T47D (cell line): Measurements from ENCODE around the gene TMEM129.
A peak's percentile ranks its signal among the peaks of the same experiment; 100 is the strongest.

Source experiments
- DNase-seq, 2 experiments: peaks; one replicate each; pipeline versions ENCODE4 v3.0.0 to v3.0.0-alpha.2; 2011 to 2012; ENCODE audit warnings: low read depth in 1 of 2, low spot score in 1 of 2
- JUND ChIP-seq: IDR thresholded peaks from 2 replicates; pipeline ENCODE4 v1.6.1; 2012; ENCODE audit warnings: low read depth
- in situ Hi-C: cut with HindIII; loops from 2 replicates; pipeline ENCODE4 v1.10.0; 2016; ENCODE audit warnings: low sequenced_read_pairs, low pct_unique_long_range_greater_than_20kb

TMEM129 gene, protein sequence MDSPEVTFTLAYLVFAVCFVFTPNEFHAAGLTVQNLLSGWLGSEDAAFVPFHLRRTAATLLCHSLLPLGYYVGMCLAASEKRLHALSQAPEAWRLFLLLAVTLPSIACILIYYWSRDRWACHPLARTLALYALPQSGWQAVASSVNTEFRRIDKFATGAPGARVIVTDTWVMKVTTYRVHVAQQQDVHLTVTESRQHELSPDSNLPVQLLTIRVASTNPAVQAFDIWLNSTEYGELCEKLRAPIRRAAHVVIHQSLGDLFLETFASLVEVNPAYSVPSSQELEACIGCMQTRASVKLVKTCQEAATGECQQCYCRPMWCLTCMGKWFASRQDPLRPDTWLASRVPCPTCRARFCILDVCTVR

DNA sequence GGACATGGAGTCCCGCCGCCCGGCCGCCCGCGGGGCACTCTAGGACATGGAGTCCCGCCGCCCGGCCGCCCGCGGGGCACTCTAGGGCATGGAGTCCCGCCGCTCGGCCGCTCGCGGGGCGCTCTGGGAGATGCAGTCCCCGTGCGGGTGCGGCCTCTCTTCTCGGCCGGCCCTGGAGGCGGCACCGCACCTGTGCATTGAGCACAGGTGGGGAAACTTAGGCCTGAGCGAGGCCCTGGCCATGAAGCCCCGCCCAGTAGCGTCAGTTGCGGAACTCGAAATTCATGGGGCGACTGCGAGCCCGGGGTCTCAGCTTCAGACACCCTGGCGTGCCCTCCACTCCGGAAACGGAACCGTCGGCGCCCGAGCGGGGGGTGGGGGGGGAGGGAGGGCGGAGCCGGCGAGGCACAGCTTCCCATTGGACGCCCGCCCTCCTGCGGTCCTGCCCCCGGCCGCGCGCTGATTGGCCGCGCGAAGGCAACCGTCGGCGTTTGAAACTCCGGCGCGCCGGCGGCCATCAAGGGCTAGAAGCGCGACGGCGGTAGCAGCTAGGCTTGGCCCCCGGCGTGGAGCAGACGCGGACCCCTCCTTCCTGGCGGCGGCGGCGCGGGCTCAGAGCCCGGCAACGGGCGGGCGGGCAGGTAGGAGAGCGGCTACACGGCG is at the start of gene TMEM129, which contains the start of gene TACC3:
TMEM129 (minus strand) TSS at position 321 of the 663 bp plus-strand sequence. CDS start 486 bp downstream, outside the sequence.
TACC3 (plus strand) TSS at position 519 of the 663 bp plus-strand sequence. CDS start 1,901 bp downstream, outside the sequence.
- in situ Hi-C loops: no loop called here
- DNase-seq: peak; percentile 97 to 99
- no peak for TF ChIP-seq JUND

DNA sequence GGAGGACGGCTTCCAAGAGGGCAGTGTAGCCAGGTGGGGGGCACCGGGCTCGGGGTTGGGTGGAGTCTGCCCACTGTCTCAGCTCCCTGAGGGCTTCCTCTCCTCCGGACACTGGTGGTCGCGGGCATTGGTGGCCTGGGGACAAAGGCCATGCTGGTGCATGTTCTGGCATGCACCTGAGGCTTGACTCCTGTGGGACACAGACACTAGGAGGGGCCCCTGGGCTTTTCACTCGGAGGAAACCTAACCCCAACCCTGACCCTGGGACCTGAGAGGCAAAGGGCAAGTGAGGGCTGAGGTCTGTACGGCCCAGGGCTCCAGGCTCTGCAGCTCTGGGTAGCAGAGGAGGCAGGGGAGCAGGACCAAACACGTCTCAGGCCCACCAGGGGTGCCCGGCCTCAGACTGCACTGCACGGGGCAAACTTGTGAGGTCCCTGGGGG is 49.7 kb upstream of the TMEM129 start:
- TF ChIP-seq JUND: no peak
- no peak for DNase-seq
- in situ Hi-C loops: no loop called here

DNA sequence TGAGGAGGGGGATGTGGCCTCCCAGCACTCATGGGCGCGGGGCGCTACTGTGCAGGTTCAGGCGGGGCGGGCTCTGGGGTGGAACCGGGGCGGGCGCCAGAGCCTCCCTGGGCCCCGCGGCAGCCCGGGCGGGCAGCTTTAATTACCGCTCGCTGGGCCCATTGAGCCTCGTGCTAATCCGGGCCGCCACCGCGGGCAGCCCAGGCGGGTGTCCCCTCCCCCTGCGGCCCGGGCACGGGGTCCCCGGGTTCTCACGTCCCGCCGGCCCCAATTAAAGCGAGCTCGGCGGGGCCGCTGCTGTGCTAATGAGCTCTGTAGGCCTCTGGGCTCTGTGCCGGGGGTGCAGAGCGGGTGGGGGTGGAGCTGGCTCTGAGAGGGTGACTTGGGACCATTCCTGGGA is 49.1 kb upstream of the TMEM129 start:
- no peak for DNase-seq
- in situ Hi-C loops: no loop called here
- no peak for TF ChIP-seq JUND

DNA sequence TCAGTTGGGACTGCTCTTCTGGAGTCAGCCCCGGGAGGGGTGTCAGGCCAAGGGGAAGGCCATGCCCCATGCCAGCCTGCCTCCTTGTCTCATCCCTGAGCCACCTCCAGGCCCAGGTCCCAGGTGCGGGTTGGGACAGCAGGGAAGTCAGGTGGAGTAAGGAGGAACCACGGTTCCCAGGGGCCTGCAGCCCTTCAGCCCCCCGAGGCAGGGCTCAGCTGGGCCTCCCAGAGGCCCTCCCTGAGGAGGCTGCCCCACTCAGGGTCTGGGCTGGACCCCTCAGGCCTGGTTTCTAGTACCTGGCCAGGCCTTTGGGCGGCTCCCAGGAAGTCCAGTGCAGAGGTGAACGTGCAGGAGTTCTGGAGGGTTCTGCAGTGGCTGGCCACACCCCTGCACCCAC is 48.6 kb upstream of the TMEM129 start:
- DNase-seq: no peak
- TF ChIP-seq JUND: no peak
- in situ Hi-C loops: no loop called here

DNA sequence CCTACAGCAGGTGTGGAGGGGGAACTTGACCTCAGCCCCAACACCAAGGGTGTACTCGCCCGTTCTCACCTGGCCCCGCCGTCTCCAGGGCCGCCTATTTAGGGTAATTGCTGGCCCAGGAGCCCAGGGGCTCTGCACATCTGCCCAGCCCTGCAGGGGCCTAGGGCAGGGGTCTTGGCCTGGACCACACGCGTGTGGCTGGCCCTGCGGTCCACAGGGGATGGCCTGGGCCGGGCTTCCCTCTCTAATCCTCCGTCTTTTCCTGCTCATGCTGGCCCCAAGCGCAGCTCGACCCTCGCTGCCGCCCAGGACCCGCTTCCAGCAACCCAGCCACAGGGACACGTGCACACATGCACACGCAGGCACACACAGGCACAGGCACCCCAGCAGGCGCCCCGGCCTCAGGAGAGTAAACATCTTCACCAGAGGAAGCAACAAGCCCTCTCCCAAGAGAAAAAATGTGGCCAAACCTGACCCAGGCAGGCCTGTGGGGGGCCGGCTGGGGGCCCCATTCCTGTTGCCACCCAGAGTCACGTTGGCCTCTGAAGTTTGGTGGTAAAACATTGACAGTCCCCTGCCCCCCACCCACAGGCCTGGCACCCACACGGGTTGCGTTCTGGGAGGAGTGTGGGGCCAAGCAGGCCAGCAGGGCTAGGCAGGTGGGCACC is 47.4 kb upstream of the TMEM129 start:
- TF ChIP-seq JUND: no peak
- peak; percentile 77 to 78 for DNase-seq
- in situ Hi-C loops: no loop called here

DNA sequence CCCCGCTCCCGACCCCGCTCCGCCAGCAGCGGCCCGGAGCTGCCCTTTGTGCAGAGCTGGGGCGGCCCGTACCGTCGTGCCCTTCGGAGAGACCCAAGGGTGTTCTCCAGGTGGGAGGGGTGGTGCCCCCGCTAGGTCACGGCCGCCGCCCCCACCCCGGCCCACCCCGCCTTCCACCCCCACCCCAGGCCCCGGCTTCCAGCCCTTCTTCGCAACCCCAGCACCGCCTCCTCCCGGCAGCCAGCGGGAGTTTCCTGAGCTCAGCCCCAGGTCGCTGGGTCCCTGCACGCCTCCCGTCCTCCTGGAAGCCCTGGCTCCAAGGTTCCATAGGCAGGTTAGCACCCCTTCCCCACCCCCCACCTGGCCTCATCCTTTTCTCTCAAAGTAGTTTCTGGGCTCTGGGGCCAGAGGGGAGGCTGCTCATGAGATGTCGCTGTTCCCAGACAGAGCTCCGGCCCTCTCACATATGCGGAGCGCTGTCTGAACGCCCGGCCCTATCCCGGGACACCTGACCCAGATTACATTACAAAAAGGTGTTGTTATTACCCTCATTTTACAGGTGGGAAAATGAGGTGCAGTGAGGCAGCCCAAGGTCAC is 46.7 kb upstream of the TMEM129 start:
- DNase-seq: peak; percentile 61 to 81
- in situ Hi-C loops: no loop called here

DNA sequence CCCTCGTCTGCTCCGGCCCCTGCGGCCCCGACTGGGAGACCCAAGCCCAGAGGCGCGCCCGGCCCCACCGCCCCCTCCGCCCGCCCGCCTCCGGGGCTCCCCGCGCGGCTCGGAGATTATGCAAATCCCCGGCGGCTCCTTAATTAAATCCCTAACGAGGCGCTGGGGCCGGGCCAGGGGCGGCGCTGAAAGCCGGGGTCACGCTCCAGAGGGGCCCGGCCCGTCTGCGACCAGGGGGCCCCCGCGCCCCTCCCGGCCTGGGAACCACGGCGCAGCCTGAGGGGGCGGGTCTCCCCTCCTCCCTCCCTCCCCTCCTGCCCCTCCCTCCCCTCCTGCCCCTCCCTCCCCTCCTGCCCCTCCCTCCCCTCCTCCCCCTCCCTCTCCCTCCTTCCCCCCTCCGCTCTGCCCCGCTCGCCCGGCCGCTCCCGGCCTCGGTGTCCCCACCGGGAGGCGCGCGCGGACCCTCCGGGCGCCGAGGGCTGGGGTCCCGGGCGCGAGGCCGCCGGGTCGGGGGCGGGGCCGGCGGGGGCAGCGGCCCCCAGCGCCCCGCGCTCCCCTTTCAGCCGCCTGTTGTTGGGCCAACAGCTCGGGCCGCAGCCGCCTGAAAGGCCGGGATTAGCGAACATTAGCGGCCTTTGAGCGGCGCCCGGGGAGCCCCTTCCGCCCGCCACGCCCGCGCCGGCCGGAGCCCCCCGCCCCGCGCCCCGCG is 46.1 kb upstream of the TMEM129 start:
- no peak for DNase-seq
- in situ Hi-C loops: no loop called here
- TF ChIP-seq JUND: no peak

More for the DNA sequence above, 46.7 kb upstream of the TMEM129 start:
- no peak for TF ChIP-seq JUND

DNA sequence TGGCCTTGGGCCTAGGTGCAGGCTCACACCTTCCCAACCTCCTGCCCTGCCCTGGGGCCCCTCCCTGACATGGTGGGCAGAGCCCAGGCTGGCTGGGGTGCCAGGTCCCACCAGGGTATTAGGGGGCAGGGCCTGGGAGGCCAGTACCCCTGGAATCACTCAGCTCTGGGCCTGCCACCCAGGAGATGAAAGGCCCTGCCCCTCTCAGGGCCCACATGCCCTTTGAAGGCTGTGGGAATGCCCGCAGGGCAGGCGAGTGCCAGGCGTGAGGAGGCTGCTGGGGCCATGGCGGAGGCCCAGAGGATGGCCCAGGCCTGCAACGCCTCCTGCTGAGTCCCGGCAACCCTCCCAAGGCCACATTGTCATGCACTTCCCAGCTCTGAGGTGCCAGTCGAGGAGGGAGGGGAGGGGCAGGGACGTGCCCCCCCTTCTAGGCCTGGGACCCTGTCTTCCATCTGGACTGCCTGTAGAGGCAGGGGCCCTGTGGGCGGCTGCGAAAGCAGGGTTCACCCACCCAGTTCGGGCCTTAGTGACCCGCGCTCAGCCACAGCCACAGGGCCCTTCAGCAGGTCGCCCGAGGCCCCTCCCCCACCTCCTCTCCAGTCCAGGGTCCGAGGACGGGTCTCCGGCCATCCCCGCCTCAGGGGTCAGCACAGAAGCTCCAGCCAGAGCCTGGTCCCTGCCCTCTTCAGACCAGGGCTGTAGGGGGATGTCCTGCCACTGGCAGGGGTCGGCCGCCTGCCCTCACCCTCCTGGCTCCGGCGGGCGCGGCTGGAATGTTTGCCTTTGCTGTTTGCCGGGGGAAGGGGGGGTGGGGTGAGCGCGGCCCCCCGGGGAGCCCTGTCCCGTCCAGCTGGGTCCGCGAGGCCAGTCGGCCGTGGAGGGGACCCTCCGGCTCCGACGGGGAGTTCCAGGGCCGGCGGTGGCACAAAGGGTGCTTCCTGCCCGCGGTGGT is 45.3 kb upstream of the TMEM129 start:
- in situ Hi-C loops: no loop called here
- peak in 1 of 2 experiments; percentile 46 for DNase-seq
- TF ChIP-seq JUND: no peak

DNA sequence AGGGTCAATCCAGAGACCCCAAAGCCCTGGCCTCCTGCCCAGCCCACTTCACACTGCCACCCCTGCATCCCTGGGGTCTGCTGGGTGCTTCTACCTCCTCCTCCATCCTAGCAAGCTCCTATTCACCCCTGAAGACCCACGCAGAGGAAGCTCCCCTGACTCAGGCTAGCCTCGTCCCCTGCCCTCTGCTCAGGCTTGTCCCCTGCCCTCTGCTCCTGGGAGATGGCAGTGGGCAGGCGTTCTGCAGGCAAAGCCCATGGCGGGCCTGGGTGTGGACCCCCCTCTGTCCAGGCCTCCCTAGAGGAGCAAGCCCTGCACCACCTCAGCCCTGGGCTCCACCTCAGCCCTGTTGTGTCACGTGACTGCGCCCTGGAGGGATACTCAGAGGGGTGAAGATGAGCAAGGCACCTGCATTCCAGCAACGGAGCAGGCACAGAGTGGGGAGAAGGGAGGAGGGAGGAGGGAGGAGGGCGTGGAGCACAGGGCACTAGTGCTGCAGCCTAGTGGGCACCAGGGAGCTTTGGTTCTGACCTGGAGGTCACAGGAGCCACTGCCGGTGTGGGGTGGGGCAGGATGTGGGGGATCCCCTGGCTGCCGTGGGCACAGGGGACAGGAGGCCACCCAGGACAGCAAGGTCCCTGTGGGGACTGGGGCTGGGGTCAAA is 44.4 kb upstream of the TMEM129 start:
- in situ Hi-C loops: no loop called here
- no peak for TF ChIP-seq JUND
- DNase-seq: no peak

DNA sequence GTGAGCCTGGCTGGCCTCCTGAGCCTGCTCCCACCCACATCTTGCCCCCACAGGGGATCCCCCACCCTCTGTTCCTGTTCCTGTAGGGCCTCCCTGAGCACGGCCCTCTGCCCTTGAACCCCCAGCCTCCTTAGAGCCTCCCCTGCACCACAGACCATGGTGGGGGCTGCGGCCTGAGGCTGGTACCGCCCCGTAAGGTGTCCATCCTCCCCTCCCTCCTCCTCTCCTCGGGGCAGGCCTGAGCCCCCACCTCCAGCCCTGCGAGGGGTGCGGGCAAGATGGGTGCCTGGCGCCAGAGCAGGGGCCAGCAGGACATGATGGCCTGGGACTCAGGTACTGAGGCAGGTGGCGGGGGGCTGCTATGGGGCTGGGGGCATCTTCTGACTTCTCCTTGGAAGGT is 43.5 kb upstream of the TMEM129 start:
- DNase-seq: no peak
- TF ChIP-seq JUND: no peak
- in situ Hi-C loops: no loop called here

DNA sequence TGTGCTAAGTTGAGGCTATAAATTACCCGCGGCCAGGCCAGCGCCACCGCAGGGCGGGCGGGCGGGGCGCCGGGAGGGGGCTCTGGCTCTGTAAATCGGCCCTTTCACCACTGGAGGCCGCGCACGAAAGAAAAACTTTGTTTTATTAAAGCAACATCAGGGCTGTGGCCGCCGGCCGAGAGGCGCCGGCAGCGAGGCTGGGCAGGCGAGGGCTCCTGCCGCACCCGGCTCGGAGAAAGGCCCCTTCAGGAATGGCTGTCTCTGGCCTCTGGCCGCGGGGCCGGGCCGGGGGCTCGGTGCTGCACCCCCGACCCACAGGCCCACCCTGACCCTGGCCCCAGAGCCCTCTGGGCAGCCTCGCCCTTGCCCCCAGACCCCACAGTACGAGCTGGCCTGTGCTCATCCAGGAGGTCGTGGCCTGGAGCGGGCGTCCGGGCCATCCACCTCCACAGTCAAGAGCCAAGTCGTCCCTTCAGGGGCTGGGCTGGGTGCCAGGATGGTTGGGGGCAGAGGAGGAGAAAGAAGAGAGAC is 42.5 kb upstream of the TMEM129 start:
- in situ Hi-C loops: no loop called here
- DNase-seq: no peak
- TF ChIP-seq JUND: no peak
